Measurements from ENCODE around the gene LPIN2. TPM values are rescaled to one million over a fixed set of nuclear protein-coding genes. Genes with fewer than 3 reads are reported as not detected.

LPIN2 gene
- total and polyA plus RNA-seq, 2 experiments from 2014 or later, result 19.5 to 33.9 TPM

DNA sequence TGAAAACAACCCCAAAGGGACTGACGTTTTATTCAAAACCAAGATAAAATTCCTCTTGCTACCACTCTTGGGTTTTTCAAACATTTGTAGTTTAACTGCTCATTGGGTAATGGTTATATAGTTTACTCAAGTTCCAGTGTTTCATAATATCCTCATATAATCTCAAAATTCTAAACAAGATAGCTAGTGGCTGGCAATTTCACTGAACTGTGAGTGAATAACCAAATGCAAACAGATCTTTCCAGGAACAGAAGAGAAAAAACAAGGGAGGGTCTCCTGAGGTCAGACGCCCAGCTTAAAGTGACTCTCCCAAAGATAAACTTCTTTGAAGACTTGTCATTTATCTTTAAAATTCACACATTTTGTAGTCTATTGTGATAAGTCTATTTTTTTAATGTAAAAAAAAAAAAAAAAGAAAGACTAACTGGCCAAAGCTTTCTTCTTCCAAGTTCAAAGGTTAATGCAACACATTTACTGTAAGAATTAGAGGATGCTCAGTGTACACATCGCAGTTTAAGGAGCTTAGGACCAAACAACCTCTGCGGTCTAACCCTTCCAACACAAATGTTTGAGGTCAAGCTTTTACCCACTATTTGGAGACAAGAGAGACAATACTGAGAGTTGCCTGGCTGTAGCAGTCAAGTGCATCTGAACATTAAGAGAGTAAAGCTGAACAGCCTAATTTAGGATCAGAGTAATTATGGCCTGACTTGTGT is 26.6 kb downstream of the LPIN2 start:
- peaks cover 90% of the 10 kb centered on the region for H3K79me2 ChIP-seq (ENCODE audit: insufficient read depth)
- no peaks in the 10 kb centered on the region for H4K20me1 ChIP-seq (ENCODE audit: insufficient read depth)
- H3K9me3 ChIP-seq (ENCODE audit: low read depth), result no peaks in the 10 kb centered on the region
- H3F3A ChIP-seq (ENCODE audit: insufficient read depth), result peaks cover 50% of the 10 kb centered on the region
- TF ChIP-seq EZH2phosphoT487 (IDR thresholded peaks at IDR 0.05; ENCODE audit: insufficient read depth, low read depth) (no peak), EZH2 (IDR thresholded peaks at IDR 0.05; ENCODE audit: insufficient read depth, poor library complexity, severe bottlenecking) (no peak)
- H2AFZ ChIP-seq, result no peak overlapping the region
- H3K4me3 ChIP-seq, result no peak overlapping the region
- no peaks in the 10 kb centered on the region for H3K27me3 ChIP-seq (replicated peaks; ENCODE audit: insufficient read depth)
- H3K9ac ChIP-seq, result no peak overlapping the region
- H3K9me2 ChIP-seq (ENCODE audit: insufficient read depth), result no peaks in the 10 kb centered on the region
- no peak for DNase-seq
- WGBS, 2 experiments (ENCODE audit: low coverage in 1 of 2, low lambda C conversion rate in 2 of 2, missing lambda C conversion rate in 2 of 2), result 91% methylated on average over 4 of the region's 4 CpGs
- H3K27ac ChIP-seq, result no peak overlapping the region
- H3K4me1 ChIP-seq (ENCODE audit: insufficient read depth), result peaks cover 57% of the 10 kb centered on the region
- no peaks in the 10 kb centered on the region for H3K36me3 ChIP-seq (ENCODE audit: low read depth)
- H3K4me2 ChIP-seq (ENCODE audit: unreplicated experiment), result no peak overlapping the region
- in situ Hi-C loops (cut with MboI), result no loop called here

GRCh38 chr18:2985628-2986027 is 27.3 kb downstream of the LPIN2 start:
- no peak overlapping the region for H3K4me3 ChIP-seq
- H3K4me2 ChIP-seq (ENCODE audit: unreplicated experiment), result no peak overlapping the region
- no peak overlapping the region for H2AFZ ChIP-seq
- H3K9ac ChIP-seq, result no peak overlapping the region
- no peaks in the 10 kb centered on the region for H3K9me2 ChIP-seq (ENCODE audit: insufficient read depth)
- H3K27ac ChIP-seq, result no peak overlapping the region
- in situ Hi-C loops (cut with MboI), result no loop called here
- DNase-seq, result peak; percentile 61
- peaks cover 90% of the 10 kb centered on the region for H3K79me2 ChIP-seq (ENCODE audit: insufficient read depth)
- 69 to 82% methylated on average over 2 of the region's 2 CpGs for WGBS, 2 experiments (ENCODE audit: low coverage in 1 of 2, low lambda C conversion rate in 2 of 2, missing lambda C conversion rate in 2 of 2)
- H3K4me1 ChIP-seq (ENCODE audit: insufficient read depth), result peaks cover 63% of the 10 kb centered on the region
- H4K20me1 ChIP-seq (ENCODE audit: insufficient read depth), result no peaks in the 10 kb centered on the region
- H3K9me3 ChIP-seq (ENCODE audit: low read depth), result no peaks in the 10 kb centered on the region
- H3K27me3 ChIP-seq (replicated peaks; ENCODE audit: insufficient read depth), result no peaks in the 10 kb centered on the region
- no peaks in the 10 kb centered on the region for H3K36me3 ChIP-seq (ENCODE audit: low read depth)
- H3F3A ChIP-seq (ENCODE audit: insufficient read depth), result peaks cover 57% of the 10 kb centered on the region
- no peak for TF ChIP-seq EZH2 (IDR thresholded peaks at IDR 0.05; ENCODE audit: insufficient read depth, poor library complexity, severe bottlenecking)
- no peak for TF ChIP-seq EZH2phosphoT487 (IDR thresholded peaks at IDR 0.05; ENCODE audit: insufficient read depth, low read depth)

DNA sequence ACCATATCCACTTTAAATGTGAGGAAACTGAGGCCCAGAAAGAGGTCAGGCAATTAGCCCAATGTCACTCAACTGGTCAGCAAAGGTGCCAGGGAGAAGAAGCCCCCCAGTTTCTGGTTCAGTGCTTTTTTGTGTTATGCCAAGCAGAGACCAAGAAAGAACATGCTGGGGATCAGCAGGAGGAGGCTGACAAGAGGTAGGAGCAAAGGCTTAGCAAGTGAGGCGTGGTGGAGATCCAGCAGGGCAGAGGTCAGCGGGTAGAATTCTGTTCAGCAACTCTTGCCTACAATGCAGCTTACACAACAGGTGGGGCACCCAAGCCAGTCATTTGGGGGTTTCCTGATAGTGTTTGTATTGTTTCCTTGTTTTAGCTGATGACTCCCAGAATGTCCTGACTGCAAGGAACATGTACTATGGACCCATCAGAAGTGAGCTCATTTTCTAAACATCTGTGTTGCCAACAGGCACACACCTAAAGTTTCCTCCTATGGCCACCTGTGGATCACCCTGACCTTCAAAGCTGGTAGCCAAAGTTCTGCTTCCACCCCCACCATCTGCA is 28.2 kb downstream of the LPIN2 start:
- TF ChIP-seq EZH2phosphoT487 (IDR thresholded peaks at IDR 0.05; ENCODE audit: insufficient read depth, low read depth) (no peak), EZH2 (IDR thresholded peaks at IDR 0.05; ENCODE audit: insufficient read depth, poor library complexity, severe bottlenecking) (no peak)
- H3K36me3 ChIP-seq (ENCODE audit: low read depth), result no peaks in the 10 kb centered on the region
- no peak overlapping the region for H3K9ac ChIP-seq
- no peaks in the 10 kb centered on the region for H3K9me3 ChIP-seq (ENCODE audit: low read depth)
- H4K20me1 ChIP-seq (ENCODE audit: insufficient read depth), result no peaks in the 10 kb centered on the region
- DNase-seq, result no peak
- H3K79me2 ChIP-seq (ENCODE audit: insufficient read depth), result peaks cover 90% of the 10 kb centered on the region
- no peaks in the 10 kb centered on the region for H3K27me3 ChIP-seq (replicated peaks; ENCODE audit: insufficient read depth)
- no peak overlapping the region for H3K27ac ChIP-seq
- H3K4me3 ChIP-seq, result no peak overlapping the region
- WGBS, 2 experiments (ENCODE audit: low coverage in 1 of 2, low lambda C conversion rate in 2 of 2, missing lambda C conversion rate in 2 of 2), result 89 to 94% methylated on average over 2 of the region's 2 CpGs
- H3K4me1 ChIP-seq (ENCODE audit: insufficient read depth), result peaks cover 72% of the 10 kb centered on the region
- H3K4me2 ChIP-seq (ENCODE audit: unreplicated experiment), result no peak overlapping the region
- in situ Hi-C loops (cut with MboI), result no loop called here
- no peaks in the 10 kb centered on the region for H3K9me2 ChIP-seq (ENCODE audit: insufficient read depth)
- H3F3A ChIP-seq (ENCODE audit: insufficient read depth), result peaks cover 63% of the 10 kb centered on the region
- no peak overlapping the region for H2AFZ ChIP-seq

DNA sequence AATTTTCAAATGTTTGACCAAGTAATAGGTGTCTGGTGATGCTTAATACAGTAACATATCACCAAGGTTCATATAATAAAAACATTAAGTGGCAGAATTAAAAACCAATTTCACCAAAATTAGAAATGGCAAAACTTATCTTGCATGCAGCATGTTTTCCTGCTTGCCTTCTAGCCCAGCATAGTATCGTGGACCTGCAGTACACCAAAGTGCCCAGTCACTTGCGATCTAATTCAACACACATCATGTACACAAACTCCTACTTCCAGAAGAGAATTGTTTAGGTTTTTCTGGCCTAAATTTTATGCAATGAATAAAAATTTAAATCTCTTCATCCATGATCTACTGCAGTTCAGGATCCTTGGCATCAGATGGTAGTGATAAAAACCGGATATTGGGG is 28.9 kb downstream of the LPIN2 start:
- in situ Hi-C loops (cut with MboI), result no loop called here
- WGBS, 2 experiments (ENCODE audit: low coverage in 1 of 2, low lambda C conversion rate in 2 of 2, missing lambda C conversion rate in 2 of 2), result 97 to 98% methylated on average over 3 of the region's 3 CpGs
- H3K4me2 ChIP-seq (ENCODE audit: unreplicated experiment), result no peak overlapping the region
- H3K9me2 ChIP-seq (ENCODE audit: insufficient read depth), result no peaks in the 10 kb centered on the region
- H3K27ac ChIP-seq, result no peak overlapping the region
- H3K9ac ChIP-seq, result no peak overlapping the region
- no peaks in the 10 kb centered on the region for H3K36me3 ChIP-seq (ENCODE audit: low read depth)
- H3K4me1 ChIP-seq (ENCODE audit: insufficient read depth), result peaks cover 76% of the 10 kb centered on the region
- no peak for DNase-seq
- H3K79me2 ChIP-seq (ENCODE audit: insufficient read depth), result peaks cover 90% of the 10 kb centered on the region
- TF ChIP-seq EZH2 (IDR thresholded peaks at IDR 0.05; ENCODE audit: insufficient read depth, poor library complexity, severe bottlenecking) (no peak), EZH2phosphoT487 (IDR thresholded peaks at IDR 0.05; ENCODE audit: insufficient read depth, low read depth) (no peak)
- H3K4me3 ChIP-seq, result no peak overlapping the region
- H2AFZ ChIP-seq, result no peak overlapping the region
- no peaks in the 10 kb centered on the region for H3K27me3 ChIP-seq (replicated peaks; ENCODE audit: insufficient read depth)
- H4K20me1 ChIP-seq (ENCODE audit: insufficient read depth), result no peaks in the 10 kb centered on the region
- peaks cover 66% of the 10 kb centered on the region for H3F3A ChIP-seq (ENCODE audit: insufficient read depth)
- no peaks in the 10 kb centered on the region for H3K9me3 ChIP-seq (ENCODE audit: low read depth)
